GM10847 (cell line): ENCODE results near the gene SMIM10.

Experiments used
- POLR2A ChIP-seq: IDR thresholded peaks from 2 replicates; pipeline ENCODE4 v1.6.1; 2011; ENCODE audit not compliant: insufficient read length; ENCODE audit errors: extremely low read depth

SMIM10 gene

GRCh38 chrX:134990801-134991481, at the start of gene SMIM10:
SMIM10 (plus strand) TSS chrX:134990991; CDS start chrX:134991096, 105 bp downstream.
- no peak for TF ChIP-seq POLR2A

GRCh38 chrX:134948333-134949241, 42.2 kb upstream of the SMIM10 start:
- TF ChIP-seq POLR2A = no peak

- TF ChIP-seq POLR2A = no peak
Observed at GRCh38 chrX:134949271-134949670, 41.5 kb upstream of the SMIM10 start.

- no peak for TF ChIP-seq POLR2A
Observed at GRCh38 chrX:134957836-134958235, 33.0 kb upstream of the SMIM10 start.

GRCh38 chrX:134963041-134963440, 27.8 kb upstream of the SMIM10 start:
- no peak for TF ChIP-seq POLR2A

GRCh38 chrX:134969726-134970125, 21.1 kb upstream of the SMIM10 start:
- no peak for TF ChIP-seq POLR2A

- no peak for TF ChIP-seq POLR2A
Observed at GRCh38 chrX:134971926-134972325, 18.9 kb upstream of the SMIM10 start.

- TF ChIP-seq POLR2A = no peak
Observed at GRCh38 chrX:134975516-134975915, 15.3 kb upstream of the SMIM10 start.

- no peak for TF ChIP-seq POLR2A
Observed at GRCh38 chrX:134981910-134982309, 8.9 kb upstream of the SMIM10 start.

- TF ChIP-seq POLR2A = no peak
Observed at GRCh38 chrX:134982748-134983147, 8.0 kb upstream of the SMIM10 start.

GRCh38 chrX:134985479-134985878, 5.3 kb upstream of the SMIM10 start:
- no peak for TF ChIP-seq POLR2A

- TF ChIP-seq POLR2A = no peak
Observed at GRCh38 chrX:134990475-134990800, 353 bp upstream of the SMIM10 start.

- no peak for TF ChIP-seq POLR2A
Observed at GRCh38 chrX:134997646-134998045, 6.9 kb downstream of the SMIM10 start.

- no peak for TF ChIP-seq POLR2A
Observed at GRCh38 chrX:134998246-134998645, 7.5 kb downstream of the SMIM10 start.

GRCh38 chrX:134999469-134999868, 8.7 kb downstream of the SMIM10 start:
- TF ChIP-seq POLR2A = no peak

- TF ChIP-seq POLR2A = no peak
Observed at GRCh38 chrX:135000516-135000915, 9.7 kb downstream of the SMIM10 start.
